Skeletal muscle tissue (tissue), 4 donors: ENCODE results near the gene RAI1. TPM values are rescaled to one million over a fixed set of nuclear protein-coding genes. Genes with fewer than 3 reads are reported as not detected.
A peak's percentile ranks its signal among the peaks of the same experiment; 100 is the strongest.

ENCODE experiments used
- H3K27ac ChIP-seq: one replicate; pipeline ENCODE4 v1.7.0; 2013; ENCODE audit warnings: mild to moderate bottlenecking, low read depth, low read length, inconsistent platforms
- H3K27me3 ChIP-seq, 3 donors: one replicate each; pipeline ENCODE4 v1.7.0; 2013; ENCODE audit warnings: low read length in 3 of 3; ENCODE audit not compliant: control insufficient read depth in 3 of 3, insufficient read depth in 3 of 3
- H3K36me3 ChIP-seq, 3 donors: one replicate each; pipeline ENCODE4 v1.7.0; 2013; ENCODE audit warnings: low read length in 3 of 3; ENCODE audit not compliant: control insufficient read depth in 3 of 3, insufficient read depth in 3 of 3
- H3K4me1 ChIP-seq, 3 donors: one replicate each; pipeline ENCODE4 v1.7.0; 2013; ENCODE audit warnings: low read length in 3 of 3, mild to moderate bottlenecking in 3 of 3; ENCODE audit not compliant: control insufficient read depth in 3 of 3, insufficient read depth in 3 of 3
- H3K4me3 ChIP-seq, 3 donors: one replicate each; pipeline ENCODE4 v1.7.0; 2013; ENCODE audit warnings: low read length in 3 of 3
- H3K9ac ChIP-seq, 3 donors: one replicate each; pipeline ENCODE4 v1.7.0; 2013; ENCODE audit warnings: low read length in 3 of 3, mild to moderate bottlenecking in 3 of 3, moderate library complexity in 2 of 3, low read depth in 1 of 3
- H3K9me3 ChIP-seq, 3 donors: one replicate each; pipeline ENCODE4 v1.7.0; 2013; ENCODE audit warnings: low read length in 3 of 3; ENCODE audit not compliant: control insufficient read depth in 3 of 3
- total RNA-seq: library from RNA; depleted of rRNA; stranded (reverse); fragments of >200 nt; gene quantifications from one replicate; pipeline ENCODE4 v1.2.3, GENCODE V29; 2014
- donor health status: Osteomylitis.

RAI1 gene
- total RNA-seq, 1 donor from 2014 or later, result 3.1 TPM

DNA sequence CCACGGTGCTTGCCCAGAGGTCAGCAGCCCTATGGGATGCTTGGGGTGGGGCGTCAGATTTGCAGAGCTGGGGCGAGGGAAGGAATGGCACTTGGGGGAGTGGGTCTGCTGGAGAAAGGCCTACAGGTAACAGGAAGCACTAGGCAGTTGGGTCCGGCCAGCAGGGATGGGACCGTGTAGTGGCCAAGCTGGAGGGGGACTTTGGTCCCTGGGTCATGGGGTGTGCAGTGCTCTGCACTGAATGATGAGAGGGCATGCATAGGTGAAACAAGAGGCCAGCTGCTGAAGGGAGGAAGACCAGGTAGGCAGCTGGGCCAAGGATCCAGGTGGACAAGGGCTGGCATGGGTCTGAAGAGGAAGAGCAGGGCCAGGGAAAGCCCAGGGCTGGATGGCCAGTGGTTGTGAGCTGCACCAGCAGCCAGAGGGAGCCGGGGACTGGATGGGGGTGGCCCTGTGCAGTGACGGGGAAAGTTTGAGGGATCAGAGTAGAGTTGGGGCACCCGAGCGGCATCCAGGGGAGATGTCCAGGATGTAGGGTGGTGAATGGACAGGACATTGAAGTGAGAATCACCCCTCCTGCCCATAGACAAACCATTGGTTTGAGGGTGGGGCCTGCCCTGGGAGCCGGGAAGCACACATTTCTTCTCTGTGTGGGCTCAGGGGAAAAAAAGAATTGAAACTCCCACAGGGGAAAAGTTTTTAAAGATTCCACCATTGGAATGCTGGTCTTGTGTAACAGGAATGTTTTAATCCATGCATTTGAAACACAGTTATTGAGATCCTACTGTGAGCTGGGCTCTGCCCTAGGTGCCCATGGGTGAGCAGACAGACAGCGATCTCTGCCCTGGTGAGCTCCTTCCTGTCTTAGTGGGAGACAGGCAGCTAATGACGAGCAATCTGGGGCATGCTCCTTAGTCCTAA is 25.1 kb downstream of the RAI1 start:
- H3K9me3 ChIP-seq, result no peaks in the 10 kb centered on the region
- H3K4me1 ChIP-seq, result peaks cover 21 to 26% (median 22%) of the 10 kb centered on the region in 3 donors
- no peak overlapping the region for H3K9ac ChIP-seq

DNA sequence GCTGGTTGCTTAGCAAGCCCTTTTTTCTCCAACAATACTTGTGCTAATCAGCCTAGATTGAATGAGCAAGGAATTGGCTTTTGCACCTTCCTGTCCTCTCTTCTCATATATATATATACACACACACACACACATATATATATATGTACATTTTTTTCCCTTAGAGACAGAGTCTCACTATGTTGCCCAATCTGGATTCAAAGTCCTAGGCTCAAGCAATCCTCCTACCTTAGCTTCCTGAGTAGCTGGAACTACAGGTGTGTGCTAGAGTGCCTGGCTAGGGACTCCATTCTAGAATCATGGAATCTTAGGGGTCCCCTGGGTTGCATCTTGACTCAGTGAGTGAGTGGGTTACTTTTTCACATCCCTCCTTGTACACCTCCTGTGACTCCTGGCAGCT is 27.0 kb downstream of the RAI1 start:
- H3K27me3 ChIP-seq, result no peaks in the 10 kb centered on the region
- no peaks in the 10 kb centered on the region for H3K9me3 ChIP-seq
- peaks cover 8 to 12% (median 10%) of the 10 kb centered on the region in 3 donors for H3K4me1 ChIP-seq
- peaks cover 0 to 2% (median 0%) of the 10 kb centered on the region in 3 donors for H3K36me3 ChIP-seq
- no peak overlapping the region for H3K9ac ChIP-seq
- H3K27ac ChIP-seq, result no peak overlapping the region
- no peak overlapping the region for H3K4me3 ChIP-seq

More for the DNA sequence above, 25.1 kb downstream of the RAI1 start:
- H3K4me3 ChIP-seq, result no peak overlapping the region
- H3K36me3 ChIP-seq, result peaks cover 0 to 2% (median 2%) of the 10 kb centered on the region in 3 donors
- H3K27me3 ChIP-seq, result no peaks in the 10 kb centered on the region
- no peak overlapping the region for H3K27ac ChIP-seq

DNA sequence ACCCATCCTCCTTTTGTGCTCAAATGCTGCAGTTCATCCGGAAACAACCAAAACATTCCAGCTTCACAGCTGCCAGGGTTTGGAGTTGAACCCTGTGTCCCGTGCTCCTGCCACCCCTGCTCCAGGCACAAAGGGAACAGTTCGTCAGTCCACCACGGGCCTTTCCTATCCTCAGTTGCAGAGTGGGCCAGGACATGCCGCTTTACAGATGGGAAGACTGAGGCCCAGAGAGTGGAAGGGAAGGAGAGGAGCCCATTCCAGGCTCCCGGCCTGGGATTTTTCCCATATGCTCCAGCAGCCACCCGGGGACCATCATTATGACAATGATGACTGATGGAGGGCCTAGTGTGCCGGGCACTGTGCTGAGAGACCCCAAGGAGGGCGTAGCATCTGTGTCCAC is 27.6 kb downstream of the RAI1 start:
- Histone ChIP-seq H3K27ac (no peak overlapping the region), H3K4me3 (no peak overlapping the region), H3K27me3 (no peaks in the 10 kb centered on the region), H3K9me3 (no peaks in the 10 kb centered on the region), H3K4me1 (peaks cover 7 to 10% (median 9%) of the 10 kb centered on the region in 3 donors), H3K36me3 (peaks cover 0 to 2% (median 0%) of the 10 kb centered on the region in 3 donors), H3K9ac (no peak overlapping the region)

DNA sequence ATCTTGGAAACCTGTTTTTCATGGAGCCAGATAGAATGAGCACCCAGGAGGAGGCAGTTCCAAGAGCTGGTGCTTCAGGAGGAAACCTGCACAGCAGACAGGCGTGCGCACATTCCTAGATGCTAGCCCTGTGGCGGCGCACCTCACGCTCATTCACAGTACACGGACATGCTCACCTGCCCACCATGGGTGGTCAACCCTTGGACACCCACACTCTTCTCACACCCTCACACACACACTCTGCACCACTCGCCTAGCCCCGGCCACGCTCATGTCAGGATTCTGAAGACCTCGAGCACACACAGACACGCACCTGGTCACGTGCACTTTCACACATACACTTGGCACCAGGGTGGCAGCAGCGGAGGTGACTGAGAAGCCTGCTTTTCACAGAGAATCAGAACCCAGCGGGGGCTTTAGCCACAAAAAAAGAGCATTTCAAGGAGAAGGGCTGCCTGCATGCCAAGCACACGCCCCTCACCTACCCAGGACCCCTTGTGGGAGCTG is 28.6 kb downstream of the RAI1 start:
- H3K4me3 ChIP-seq, result no peak overlapping the region
- H3K4me1 ChIP-seq, result peaks cover 13 to 19% (median 17%) of the 10 kb centered on the region in 3 donors
- H3K36me3 ChIP-seq, result peaks cover 0 to 2% (median 0%) of the 10 kb centered on the region in 3 donors
- no peak overlapping the region for H3K27ac ChIP-seq
- H3K27me3 ChIP-seq, result no peaks in the 10 kb centered on the region
- peak overlapping the region in 1 of 3 donors; percentile 8 for H3K9ac ChIP-seq
- no peaks in the 10 kb centered on the region for H3K9me3 ChIP-seq

DNA sequence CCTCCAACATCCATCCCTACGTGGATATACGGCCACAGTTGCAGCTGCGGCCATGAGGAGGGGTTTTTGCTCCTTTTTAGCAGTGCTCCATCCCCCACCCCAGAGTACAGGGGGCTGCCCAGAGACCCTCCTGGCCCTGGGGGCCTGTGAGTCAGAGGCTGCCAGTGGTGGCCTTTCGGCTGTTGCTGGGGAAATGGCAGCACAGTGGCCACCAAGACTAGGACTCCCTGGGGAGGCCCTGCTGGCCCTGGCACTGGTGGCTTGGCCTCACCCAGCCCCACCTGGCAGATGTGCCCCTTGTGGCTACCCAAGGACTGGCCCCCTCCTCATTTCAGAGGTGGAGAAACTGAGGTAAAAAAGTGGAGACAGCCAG is 29.1 kb downstream of the RAI1 start:
- Histone ChIP-seq H3K9ac (no peak overlapping the region), H3K4me3 (no peak overlapping the region), H3K27me3 (no peaks in the 10 kb centered on the region), H3K4me1 (peaks cover 13 to 21% (median 20%) of the 10 kb centered on the region in 3 donors), H3K9me3 (no peaks in the 10 kb centered on the region), H3K27ac (no peak overlapping the region), H3K36me3 (peaks cover 0 to 2% (median 0%) of the 10 kb centered on the region in 3 donors)

DNA sequence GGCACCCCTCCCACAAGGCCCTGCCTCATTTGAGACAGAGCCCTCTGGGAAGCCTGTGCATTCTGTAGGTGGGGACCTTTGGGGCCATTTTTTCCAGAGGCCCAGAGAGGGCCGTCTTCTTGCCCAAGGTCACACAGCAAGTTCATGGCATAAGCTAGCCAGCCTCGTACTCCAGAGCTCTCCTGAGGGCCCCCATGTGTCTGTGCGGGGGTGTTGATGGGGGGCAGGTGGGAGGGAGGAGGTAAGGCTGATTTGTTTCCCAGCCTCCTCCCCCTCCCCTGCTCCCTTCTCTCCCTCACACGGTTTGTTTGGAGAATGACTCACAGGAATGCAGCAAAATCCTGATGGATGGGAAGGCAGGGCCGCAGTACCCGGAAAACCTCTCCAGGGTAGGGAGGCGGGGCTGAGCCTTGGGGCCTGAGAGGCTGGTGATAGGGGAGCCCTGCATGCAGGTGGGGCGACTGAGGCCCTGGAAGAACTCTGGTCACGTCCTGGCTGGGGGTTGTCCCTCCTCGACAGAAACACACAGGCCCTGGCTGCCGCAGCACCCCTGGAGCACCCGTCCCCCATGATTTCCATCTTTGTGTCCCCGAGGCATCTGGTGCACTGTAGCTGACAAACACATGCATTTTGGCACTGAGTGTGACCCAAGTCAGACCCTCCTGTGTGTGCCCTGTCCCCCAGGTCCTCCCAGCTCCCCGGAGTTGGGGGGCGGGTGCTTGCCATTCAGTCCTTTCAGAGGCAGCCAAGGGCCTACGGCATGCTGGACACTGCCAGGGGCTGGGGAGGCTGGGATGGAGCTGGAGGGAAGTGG is 29.7 kb downstream of the RAI1 start:
- Histone ChIP-seq H3K27me3 (no peaks in the 10 kb centered on the region), H3K9me3 (no peaks in the 10 kb centered on the region), H3K36me3 (peaks cover 0 to 2% (median 0%) of the 10 kb centered on the region in 3 donors), H3K4me1 (peaks cover 13 to 23% (median 20%) of the 10 kb centered on the region in 3 donors), H3K27ac (no peak overlapping the region), H3K9ac (no peak overlapping the region), H3K4me3 (no peak overlapping the region)

DNA sequence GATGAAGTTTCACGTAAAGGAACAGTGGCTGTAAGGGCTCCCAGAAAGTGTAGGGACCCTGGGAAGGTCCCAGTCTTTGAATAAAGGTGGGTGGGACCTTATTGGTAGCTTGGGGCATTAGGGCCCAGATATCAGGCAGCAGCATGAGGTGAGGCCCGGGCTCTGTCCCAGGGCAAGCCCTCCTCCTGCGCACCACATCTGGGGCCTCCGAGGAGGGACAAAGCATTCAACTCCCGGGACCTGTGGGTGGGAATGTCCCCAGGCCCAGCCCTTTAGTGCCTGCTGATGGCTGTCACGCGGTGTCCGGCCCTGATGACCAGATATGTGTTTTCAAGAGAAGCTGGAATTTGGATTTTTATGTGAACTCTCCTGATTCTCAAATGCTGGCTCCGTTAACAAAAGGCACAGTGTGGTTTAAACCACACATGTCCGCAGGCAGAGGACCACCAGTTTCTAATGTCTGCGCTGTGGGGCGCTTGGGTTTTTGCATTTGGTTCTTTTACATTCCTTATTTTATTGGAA is 30.4 kb downstream of the RAI1 start:
- Histone ChIP-seq H3K27ac (no peak overlapping the region), H3K4me3 (no peak overlapping the region), H3K9ac (no peak overlapping the region), H3K36me3 (peaks cover 0 to 2% (median 0%) of the 10 kb centered on the region in 3 donors), H3K4me1 (peaks cover 13 to 25% (median 20%) of the 10 kb centered on the region in 3 donors), H3K27me3 (no peaks in the 10 kb centered on the region), H3K9me3 (no peaks in the 10 kb centered on the region)

DNA sequence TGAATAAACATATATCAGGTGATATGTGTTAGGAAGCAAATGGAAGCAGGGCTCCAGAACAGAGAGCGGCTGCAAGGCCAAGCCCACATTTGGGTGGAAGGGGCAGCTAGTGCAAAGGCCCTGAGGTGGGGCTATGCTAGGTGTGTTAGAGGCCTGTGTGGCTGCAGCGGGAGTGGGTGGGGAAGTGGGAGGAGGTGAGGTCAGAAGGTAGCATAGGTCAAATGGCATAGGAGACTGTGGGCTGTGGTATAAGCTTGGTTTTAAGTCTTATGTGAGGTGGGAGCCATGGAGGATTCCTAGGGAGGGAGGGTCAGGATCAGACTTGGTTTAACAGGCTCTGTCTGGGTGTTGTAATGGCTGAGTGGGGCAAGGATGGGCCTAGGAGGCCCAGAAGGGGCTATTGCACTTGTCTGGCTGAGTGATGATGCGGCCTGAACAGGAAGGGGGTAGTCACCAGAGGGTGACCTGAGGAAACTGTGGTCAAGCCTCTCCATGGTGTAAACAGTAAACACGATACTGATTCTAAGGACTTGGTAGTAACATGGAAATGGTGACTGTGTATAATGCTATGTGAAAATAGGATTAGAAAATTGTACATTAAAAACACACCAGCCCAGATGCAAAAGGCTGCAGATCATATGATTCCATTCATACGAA is 31.1 kb downstream of the RAI1 start:
- H3K4me1 ChIP-seq, result peaks cover 13 to 28% (median 20%) of the 10 kb centered on the region in 3 donors
- no peak overlapping the region for H3K4me3 ChIP-seq
- H3K9ac ChIP-seq, result no peak overlapping the region
- no peak overlapping the region for H3K27ac ChIP-seq
- no peaks in the 10 kb centered on the region for H3K27me3 ChIP-seq
- no peaks in the 10 kb centered on the region for H3K9me3 ChIP-seq
- peaks cover 0 to 2% (median 0%) of the 10 kb centered on the region in 3 donors for H3K36me3 ChIP-seq

DNA sequence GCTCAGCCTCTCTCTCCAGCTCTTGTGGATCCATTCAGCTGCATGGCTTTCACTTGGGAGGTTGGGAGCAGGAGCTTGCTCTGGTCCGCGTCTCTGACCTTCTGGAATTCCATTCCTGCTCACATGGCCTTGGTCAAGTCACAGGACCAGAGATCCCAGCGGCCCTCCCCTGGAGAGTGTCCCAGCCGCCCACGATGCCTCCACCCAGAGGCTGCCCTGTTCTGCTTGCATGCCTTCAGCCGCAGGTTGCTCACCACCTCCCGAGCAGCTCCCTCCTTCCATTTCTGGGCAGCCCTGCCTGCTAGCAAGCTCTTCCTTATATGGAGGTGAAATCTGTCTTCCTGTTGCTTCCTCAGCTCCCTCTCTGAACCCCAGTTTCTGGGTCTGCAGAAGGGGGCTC is 32.6 kb downstream of the RAI1 start:
- no peaks in the 10 kb centered on the region for H3K9me3 ChIP-seq
- no peaks in the 10 kb centered on the region for H3K36me3 ChIP-seq
- H3K27me3 ChIP-seq, result no peaks in the 10 kb centered on the region
- H3K27ac ChIP-seq, result peak overlapping the region; percentile 19
- peaks cover 13 to 28% (median 20%) of the 10 kb centered on the region in 3 donors for H3K4me1 ChIP-seq
- H3K9ac ChIP-seq, result peak overlapping the region in 2 of 3 donors; percentile 12 to 63
- peak overlapping the region in 2 of 3 donors; percentile 24 to 29 for H3K4me3 ChIP-seq
